HepG2 (cell line): Measurements from ENCODE around the gene CNOT10. TPM values are rescaled to one million over a fixed set of nuclear protein-coding genes. Genes with fewer than 3 reads are reported as not detected.

ENCODE experiments used
- ARNT ChIP-seq: fragments of 450-650 bp; IDR thresholded peaks from 2 replicates; pipeline ENCODE4 v1.6.1; 2017
- DNMT1 ChIP-seq: sonication (generic); formaldehyde crosslinking; IDR thresholded peaks from 2 replicates; pipeline ENCODE4 v1.5.1; 2020; ENCODE audit warnings: mild to moderate bottlenecking, missing genetic modification reagents
- DPF2 ChIP-seq: sonication (generic); formaldehyde crosslinking; IDR thresholded peaks from 2 replicates; pipeline ENCODE4 v1.4.0; 2020; ENCODE audit warnings: mild to moderate bottlenecking, low read depth, missing genetic modification reagents, borderline replicate concordance
- EZH2 ChIP-seq: conservative IDR thresholded peaks from 2 replicates; pipeline ENCODE4 v1.6.1; 2012; ENCODE audit warnings: mild to moderate bottlenecking, low read depth, low read length, moderate library complexity
- FOXM1 ChIP-seq: sonication (generic); formaldehyde crosslinking; IDR thresholded peaks from 2 replicates; pipeline ENCODE4 v1.5.0; 2020; ENCODE audit warnings: missing genetic modification reagents
- FOXO4 ChIP-seq: sonication (generic); formaldehyde crosslinking; conservative IDR thresholded peaks from 2 replicates; pipeline ENCODE4 v1.8.1; 2023; ENCODE audit warnings: missing genetic modification reagents
- MED13 ChIP-seq: sonication (generic); formaldehyde crosslinking; IDR thresholded peaks from 2 replicates; pipeline ENCODE4 v1.5.0; 2020; ENCODE audit warnings: missing genetic modification reagents
- MEIS1 ChIP-seq: sonication (generic); formaldehyde crosslinking; IDR thresholded peaks from 2 replicates; pipeline ENCODE4 v1.9.0; 2021; ENCODE audit warnings: mild to moderate bottlenecking, missing genetic modification reagents, moderate library complexity, borderline replicate concordance
- MIER3 ChIP-seq: IDR thresholded peaks from 2 replicates; pipeline ENCODE4 v1.6.1; 2016; ENCODE audit warnings: missing compliant biosample characterization, borderline replicate concordance
- MYNN ChIP-seq: sonication (generic); formaldehyde crosslinking; IDR thresholded peaks from 2 replicates; pipeline ENCODE4 v1.4.0; 2020; ENCODE audit warnings: mild to moderate bottlenecking, low read depth, missing genetic modification reagents
- NR2F6 ChIP-seq, 2 experiments: IDR thresholded peaks; 2 replicates each; pipeline ENCODE4 v1.6.1; 2016; ENCODE audit warnings: antibody characterized with exemption in 1 of 2, mild to moderate bottlenecking in 1 of 2
- ONECUT2 ChIP-seq: sonication (generic); formaldehyde crosslinking; IDR thresholded peaks from 2 replicates; pipeline ENCODE4 v1.4.0; 2020; ENCODE audit warnings: missing genetic modification reagents
- PPARG ChIP-seq: conservative IDR thresholded peaks from 2 replicates; pipeline ENCODE4 v1.6.1; 2016; ENCODE audit warnings: missing biosample characterization, missing genetic modification reagents
- SRSF4 ChIP-seq: fragments of 200-400 bp; formaldehyde crosslinking; IDR thresholded peaks from one replicate; pipeline ENCODE4 v1.6.1; 2018; ENCODE audit warnings: mild to moderate bottlenecking, low read depth, low read length, moderate library complexity; ENCODE audit not compliant: poor library complexity, severe bottlenecking
- SUZ12 ChIP-seq: fragments of 150-350 bp; IDR thresholded peaks from 2 replicates; pipeline ENCODE4 v1.6.1; 2014; ENCODE audit warnings: low read depth, low read length
- ZBTB14 ChIP-seq: sonication (generic); formaldehyde crosslinking; IDR thresholded peaks from 2 replicates; pipeline ENCODE4 v1.4.0; 2020; ENCODE audit warnings: missing genetic modification reagents
- ZBTB25 ChIP-seq: IDR thresholded peaks from 2 replicates; pipeline ENCODE4 v1.6.1; 2018; ENCODE audit warnings: missing genetic modification reagents
- ZFP90 ChIP-seq: sonication (generic); formaldehyde crosslinking; IDR thresholded peaks from 2 replicates; pipeline ENCODE4 v1.8.0; 2022; ENCODE audit warnings: missing genetic modification reagents, mild to moderate bottlenecking, inconsistent platforms, borderline replicate concordance
- ZFYVE20 ChIP-seq: sonication (generic); formaldehyde crosslinking; IDR thresholded peaks from 2 replicates; pipeline ENCODE4 v1.8.0; 2023; ENCODE audit warnings: low read depth, mild to moderate bottlenecking, moderate library complexity, missing genetic modification reagents, borderline replicate concordance
- ZNF230 ChIP-seq: sonication (generic); formaldehyde crosslinking; IDR thresholded peaks from 2 replicates; pipeline ENCODE4 v1.4.0; 2020; ENCODE audit warnings: mild to moderate bottlenecking, missing genetic modification reagents
- ZNF382 ChIP-seq: sonication (generic); formaldehyde crosslinking; IDR thresholded peaks from 2 replicates; pipeline ENCODE4 v1.5.0; 2020; ENCODE audit warnings: missing genetic modification reagents, mild to moderate bottlenecking, borderline replicate concordance
- ZNF432 ChIP-seq: sonication (generic); formaldehyde crosslinking; IDR thresholded peaks from 2 replicates; pipeline ENCODE4 v1.5.0; 2020; ENCODE audit warnings: missing genetic modification reagents, mild to moderate bottlenecking, borderline replicate concordance
- ZNF547 ChIP-seq: sonication (generic); formaldehyde crosslinking; IDR thresholded peaks from 2 replicates; pipeline ENCODE4 v1.5.1; 2020; ENCODE audit warnings: mild to moderate bottlenecking, missing genetic modification reagents
- ZNF629 ChIP-seq: sonication (generic); formaldehyde crosslinking; conservative IDR thresholded peaks from 2 replicates; pipeline ENCODE4 v1.5.0; 2020; ENCODE audit warnings: missing genetic modification reagents
- ZNF639 ChIP-seq: conservative IDR thresholded peaks from 2 replicates; pipeline ENCODE4 v1.6.1; 2018; ENCODE audit warnings: missing genetic modification reagents
- ZSCAN22 ChIP-seq: sonication (generic); formaldehyde crosslinking; IDR thresholded peaks from 2 replicates; pipeline ENCODE4 v1.4.0; 2020; ENCODE audit warnings: mild to moderate bottlenecking, missing genetic modification reagents
- polyA plus RNA-seq, 8 experiments: library from polyadenylated mRNA; depleted of rRNA in 3 of 8; stranded (reverse) in 7 of 8; unstranded in 1 of 8; fragments of >200 nt; fragmentation: Illumina TruSeq in 4 of 8; extraction: Trizol in 4 of 8; gene quantifications; 2 replicates each; pipeline versions ENCODE4 v1.2.1 to v1.2.3, GENCODE V29; 2011 to 2016; ENCODE audit warnings: low read depth in 4 of 8, missing spikeins in 1 of 8, mixed read lengths in 1 of 8; ENCODE audit not compliant: insufficient read depth in 1 of 8
- total RNA-seq, 5 experiments: library from RNA; depleted of rRNA; stranded (reverse); fragments of >200 nt; fragmentation: Illumina TruSeq; extraction: Trizol; gene quantifications; 2 replicates each; pipeline ENCODE4 v1.2.3, GENCODE V29; 2016; ENCODE audit warnings: low read depth in 1 of 5

Gene CNOT10
- total and polyA plus RNA-seq, 2 of the 13 experiments (the other 11 are each of a cell fraction or from before 2014, with no cell fraction given) = 21.2 to 34.1 TPM

- TF ChIP-seq ZNF230 (CRISPR knock-in tag) = no peak
- TF ChIP-seq ZNF629 = no peak
- TF ChIP-seq EZH2 = no peak
- peak; percentile 42; the same call in 1 of the 2 replicates for TF ChIP-seq PPARG (CRISPR knock-in tag)
- no peak for TF ChIP-seq SRSF4
- TF ChIP-seq ZBTB14 = no peak
- no peak for TF ChIP-seq FOXO4
- no peak for TF ChIP-seq ZFYVE20 (CRISPR knock-in tag)
- TF ChIP-seq ZNF639 (CRISPR knock-in tag) = peak; percentile 82
- TF ChIP-seq ZFP90 (CRISPR knock-in tag) = peak; percentile 94
- no peak for TF ChIP-seq ARNT
- TF ChIP-seq DNMT1 (CRISPR knock-in tag) = 0 out of 2 replicates have a peak, but pooled peaks have one; percentile 80
- TF ChIP-seq MEIS1 (CRISPR knock-in tag) = 0 out of 2 replicates have a peak, but pooled peaks have one; percentile 56
- TF ChIP-seq MIER3 (CRISPR knock-in tag) = no peak; the same call in 1 of the 2 replicates
- no peak for TF ChIP-seq NR2F6 (IDR thresholded peaks at IDR 0.05)
- no peak for TF ChIP-seq NR2F6 (CRISPR knock-in tag; IDR thresholded peaks at IDR 0.05)
- no peak for TF ChIP-seq SUZ12
- TF ChIP-seq MED13 (CRISPR knock-in tag) = peak; percentile 72; the same call in 1 of the 2 replicates
- no peak for TF ChIP-seq FOXM1 (CRISPR knock-in tag)
- TF ChIP-seq ZNF432 (CRISPR knock-in tag) = no peak
- peak; percentile 92 for TF ChIP-seq ZNF547
- no peak for TF ChIP-seq ZNF382 (CRISPR knock-in tag)
- no peak for TF ChIP-seq MYNN (CRISPR knock-in tag)
- TF ChIP-seq DPF2 (CRISPR knock-in tag) = no peak
- TF ChIP-seq ONECUT2 (CRISPR knock-in tag) = 0 out of 2 replicates have a peak, but pooled peaks have one; percentile 12
- peak; percentile 86; the same call in 1 of the 2 replicates for TF ChIP-seq ZBTB25
- TF ChIP-seq ZSCAN22 (CRISPR knock-in tag) = no peak
Measured at GRCh38 chr3:32684800-32685542, at the start of gene CNOT10 (continued).
